ENCODE measurements around the gene SLC22A23.

- TF ChIP-seq NFATC4 (CRISPR knock-in tag; IDR thresholded peaks at IDR 0.05), result no peak
- TF ChIP-seq KAT7 (CRISPR knock-in tag; IDR thresholded peaks at IDR 0.05; ENCODE audit: borderline replicate concordance), result no peak
- TF ChIP-seq TP53 (CRISPR knock-in tag; IDR thresholded peaks at IDR 0.05), result no peak
- TF ChIP-seq HMGXB4 (CRISPR knock-in tag; IDR thresholded peaks at IDR 0.05), result no peak
- TF ChIP-seq ZNF423 (CRISPR knock-in tag; IDR thresholded peaks at IDR 0.05), result no peak
- TF ChIP-seq FOXP1 (CRISPR knock-in tag; IDR thresholded peaks at IDR 0.05; ENCODE audit: borderline replicate concordance), result no peak
- TF ChIP-seq USF1 (CRISPR knock-in tag; IDR thresholded peaks at IDR 0.05), result no peak
- no peak for TF ChIP-seq CTCF (IDR thresholded peaks at IDR 0.05)
- TF ChIP-seq CBFB (CRISPR knock-in tag; IDR thresholded peaks at IDR 0.05; ENCODE audit: low read depth), result no peak
- TF ChIP-seq ZNF121 (CRISPR knock-in tag; IDR thresholded peaks at IDR 0.05), result no peak
Measured at GRCh38 chr6:3290931-3291211, 166.0 kb downstream of the SLC22A23 start.
